NCI-H1436 (cell line): ENCODE results near the gene GABRG3.

Source experiments
- DNase-seq: peaks from one replicate; lab custom pipeline; 2025; lab: John Stamatoyannopoulos, UW

GABRG3 gene

GRCh38 chr15:27576576-27576975, 605.6 kb downstream of the GABRG3 start:
- DNase-seq, result no peak

GRCh38 chr15:27579738-27580137, 608.8 kb downstream of the GABRG3 start:
- DNase-seq, result no peak

- DNase-seq, result no peak
These were observed 611.9 kb downstream of the GABRG3 start for GRCh38 chr15:27582726-27583410.

GRCh38 chr15:27583651-27584050, 612.7 kb downstream of the GABRG3 start:
- DNase-seq, result no peak

- DNase-seq, result no peak
These were observed 614.2 kb downstream of the GABRG3 start for GRCh38 chr15:27585041-27585640.

- no peak for DNase-seq
These were observed 616.8 kb downstream of the GABRG3 start for GRCh38 chr15:27587810-27588209.

GRCh38 chr15:27589260-27589659, 618.3 kb downstream of the GABRG3 start:
- DNase-seq, result no peak

- DNase-seq, result no peak
These were observed 618.8 kb downstream of the GABRG3 start for GRCh38 chr15:27589782-27590181.
